ENCODE data around the gene JUN. TPM values are rescaled to one million over a fixed set of nuclear protein-coding genes. Genes with fewer than 3 reads are reported as not detected.

Gene JUN
- total RNA-seq, 1 donor from 2014 or later: 10.2 TPM

- Histone ChIP-seq H4K20me1 (ENCODE audit: low read depth) (no peaks in the 10 kb centered on the region), H3K27ac (no peak overlapping the region), H3K4me1 (no peaks in the 10 kb centered on the region), H2AFZ (replicated peaks) (peak overlapping the region; percentile 3), H3K9me3 (ENCODE audit: low read depth) (no peaks in the 10 kb centered on the region), H3K79me2 (ENCODE audit: low read depth) (no peaks in the 10 kb centered on the region), H3K9ac (no peak overlapping the region), H3K4me2 (no peak overlapping the region), H3K4me3 (no peak overlapping the region), H3K36me3 (no peaks in the 10 kb centered on the region), H3K27me3 (no peaks in the 10 kb centered on the region), H3F3A (ENCODE audit: low read depth) (no peaks in the 10 kb centered on the region)
- TF ChIP-seq, protein P1, sequence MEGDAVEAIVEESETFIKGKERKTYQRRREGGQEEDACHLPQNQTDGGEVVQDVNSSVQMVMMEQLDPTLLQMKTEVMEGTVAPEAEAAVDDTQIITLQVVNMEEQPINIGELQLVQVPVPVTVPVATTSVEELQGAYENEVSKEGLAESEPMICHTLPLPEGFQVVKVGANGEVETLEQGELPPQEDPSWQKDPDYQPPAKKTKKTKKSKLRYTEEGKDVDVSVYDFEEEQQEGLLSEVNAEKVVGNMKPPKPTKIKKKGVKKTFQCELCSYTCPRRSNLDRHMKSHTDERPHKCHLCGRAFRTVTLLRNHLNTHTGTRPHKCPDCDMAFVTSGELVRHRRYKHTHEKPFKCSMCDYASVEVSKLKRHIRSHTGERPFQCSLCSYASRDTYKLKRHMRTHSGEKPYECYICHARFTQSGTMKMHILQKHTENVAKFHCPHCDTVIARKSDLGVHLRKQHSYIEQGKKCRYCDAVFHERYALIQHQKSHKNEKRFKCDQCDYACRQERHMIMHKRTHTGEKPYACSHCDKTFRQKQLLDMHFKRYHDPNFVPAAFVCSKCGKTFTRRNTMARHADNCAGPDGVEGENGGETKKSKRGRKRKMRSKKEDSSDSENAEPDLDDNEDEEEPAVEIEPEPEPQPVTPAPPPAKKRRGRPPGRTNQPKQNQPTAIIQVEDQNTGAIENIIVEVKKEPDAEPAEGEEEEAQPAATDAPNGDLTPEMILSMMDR (IDR thresholded peaks at IDR 0.05): no peak
- TF ChIP-seq EZH2phosphoT487 (IDR thresholded peaks at IDR 0.05): no peak
- no peak for TF ChIP-seq EZH2 (IDR thresholded peaks at IDR 0.05)
- no peak for DNase-seq (ENCODE audit: low spot score)
- H3K4me3 Mint-ChIP-seq: no peak overlapping the region
- no peaks in the 10 kb centered on the region for H3K36me3 Mint-ChIP-seq
- H3K9me3 Mint-ChIP-seq: no peaks in the 10 kb centered on the region
- peaks cover 2% of the 10 kb centered on the region for H3K27me3 Mint-ChIP-seq (ENCODE audit: insufficient read depth, low read depth)
- H3K27ac Mint-ChIP-seq: no peak overlapping the region
- peaks cover 8% of the 10 kb centered on the region for H3K4me1 Mint-ChIP-seq
Measured at GRCh38 chr1:58765441-58765840, 18.4 kb downstream of the JUN start.

GRCh38 chr1:58765006-58765405 is 18.8 kb downstream of the JUN start:
- Mint-ChIP-seq H3K4me1 (peaks cover 8% of the 10 kb centered on the region), H3K27me3 (ENCODE audit: insufficient read depth, low read depth) (peaks cover 2% of the 10 kb centered on the region), H3K9me3 (no peaks in the 10 kb centered on the region), H3K36me3 (no peaks in the 10 kb centered on the region), H3K27ac (no peak overlapping the region), H3K4me3 (no peak overlapping the region)
- H4K20me1 ChIP-seq (ENCODE audit: low read depth): no peaks in the 10 kb centered on the region
- DNase-seq (ENCODE audit: low spot score): no peak
- H3K79me2 ChIP-seq (ENCODE audit: low read depth): no peaks in the 10 kb centered on the region
- H3F3A ChIP-seq (ENCODE audit: low read depth): no peaks in the 10 kb centered on the region
- H3K36me3 ChIP-seq: no peaks in the 10 kb centered on the region
- H3K4me3 ChIP-seq: no peak overlapping the region
- H3K9ac ChIP-seq: no peak overlapping the region
- H3K4me2 ChIP-seq: no peak overlapping the region
- H3K9me3 ChIP-seq (ENCODE audit: low read depth): no peaks in the 10 kb centered on the region
- no peak overlapping the region for H2AFZ ChIP-seq (replicated peaks)
- H3K4me1 ChIP-seq: no peaks in the 10 kb centered on the region
- TF ChIP-seq EZH2phosphoT487 (IDR thresholded peaks at IDR 0.05) (no peak), EZH2 (IDR thresholded peaks at IDR 0.05) (no peak)
- TF ChIP-seq, protein P1 (IDR thresholded peaks at IDR 0.05): no peak
- H3K27ac ChIP-seq: no peak overlapping the region
- no peaks in the 10 kb centered on the region for H3K27me3 ChIP-seq

- Mint-ChIP-seq H3K4me3 (no peak overlapping the region), H3K4me1 (peaks cover 8% of the 10 kb centered on the region), H3K36me3 (no peaks in the 10 kb centered on the region), H3K9me3 (no peaks in the 10 kb centered on the region), H3K27me3 (ENCODE audit: insufficient read depth, low read depth) (peaks cover 2% of the 10 kb centered on the region), H3K27ac (no peak overlapping the region)
- Histone ChIP-seq H3K27me3 (no peaks in the 10 kb centered on the region), H3K79me2 (ENCODE audit: low read depth) (no peaks in the 10 kb centered on the region), H3K4me3 (no peak overlapping the region), H3F3A (ENCODE audit: low read depth) (no peaks in the 10 kb centered on the region), H3K27ac (no peak overlapping the region), H3K36me3 (no peaks in the 10 kb centered on the region), H4K20me1 (ENCODE audit: low read depth) (no peaks in the 10 kb centered on the region), H2AFZ (replicated peaks) (no peak overlapping the region), H3K4me2 (no peak overlapping the region), H3K4me1 (no peaks in the 10 kb centered on the region), H3K9me3 (ENCODE audit: low read depth) (no peaks in the 10 kb centered on the region), H3K9ac (no peak overlapping the region)
- TF ChIP-seq EZH2phosphoT487 (IDR thresholded peaks at IDR 0.05) (no peak), EZH2 (IDR thresholded peaks at IDR 0.05) (no peak)
- TF ChIP-seq, protein P1 (IDR thresholded peaks at IDR 0.05): no peak
- no peak for DNase-seq (ENCODE audit: low spot score)
Measured at GRCh38 chr1:58764294-58764978, 19.4 kb downstream of the JUN start.

All from neural progenitor cell (in vitro differentiated cells).